Tibial nerve (tissue), 4 donors: ENCODE data around the gene GARS1. TPM values are rescaled to one million over a fixed set of nuclear protein-coding genes. Genes with fewer than 3 reads are reported as not detected.

ENCODE experiments used
- DNase-seq, 2 donors: peaks; one replicate each; pipeline ENCODE4 v3.0.0-alpha.2; 2019; ENCODE audit warnings: low spot score in 2 of 2
- H3K27ac ChIP-seq, 4 donors: fragments of 200-600 bp; sonication (generic) in 3 of 4; one replicate each; pipeline ENCODE4 v1.5.1; 2017 to 2019; ENCODE audit warnings: mild to moderate bottlenecking in 1 of 4
- H3K27me3 ChIP-seq, 2 donors: fragments of 200-600 bp; sonication (generic) in 1 of 2; one replicate each; pipeline versions ENCODE4 v1.5.1 to v1.6.0; 2017 to 2019
- H3K36me3 ChIP-seq, 3 donors: fragments of 200-600 bp; sonication (generic); one replicate each; pipeline ENCODE4 v1.5.1; 2018 to 2019
- H3K4me1 ChIP-seq, 4 donors: fragments of 200-600 bp; sonication (generic) in 3 of 4; one replicate each; pipeline ENCODE4 v1.5.1; 2017 to 2019
- H3K4me3 ChIP-seq, 4 donors: fragments of 200-600 bp; sonication (generic) in 3 of 4; one replicate each; pipeline ENCODE4 v1.5.1; 2017 to 2019; ENCODE audit warnings: mild to moderate bottlenecking in 1 of 4, moderate library complexity in 1 of 4
- H3K9me3 ChIP-seq, 4 donors: fragments of 200-600 bp; sonication (generic) in 3 of 4; one replicate each; pipeline ENCODE4 v1.5.1; 2017 to 2019
- CTCF ChIP-seq, 5 experiments: fragments of 200-600 bp in 3 of 5; fragments of 450-650 bp in 2 of 5; sonication (generic) in 3 of 5; IDR thresholded peaks; one replicate each; pipeline ENCODE4 v1.5.1; 2016 to 2019; ENCODE audit warnings: antibody characterized with exemption in 5 of 5, mild to moderate bottlenecking in 3 of 5, moderate library complexity in 2 of 5
- EP300 ChIP-seq, 2 donors: sonication (generic); formaldehyde crosslinking; IDR thresholded peaks; one replicate each; pipeline ENCODE4 v1.6.1; 2017; ENCODE audit warnings: antibody characterized with exemption in 2 of 2, mild to moderate bottlenecking in 1 of 2
- POLR2A ChIP-seq, 2 donors: fragments of 450-650 bp; IDR thresholded peaks; one replicate each; pipeline ENCODE4 v1.6.1; 2017; ENCODE audit warnings: antibody characterized with exemption in 2 of 2, mild to moderate bottlenecking in 2 of 2, moderate library complexity in 2 of 2
- WGBS, 2 donors: methylation state at CpG; one replicate each; pipeline ENCODE4 v1.1.5; 2018; 5-methylcytosine and 5-hydroxymethylcytosine counted together
- total RNA-seq, 4 donors: library from RNA; depleted of rRNA; stranded (reverse); fragments of >200 nt; gene quantifications; one replicate each; pipeline ENCODE4 v1.1.0, GENCODE V29; 2016

The GARS1 gene
- total RNA-seq, 4 donors from 2014 or later = 36.9 to 61.1 (median 55.9) TPM

GRCh38 chr7:30552330-30552729, 42.3 kb upstream of the GARS1 start:
- no peak for TF ChIP-seq POLR2A (IDR thresholded peaks at IDR 0.05)
- no peak for TF ChIP-seq CTCF (IDR thresholded peaks at IDR 0.05)
- TF ChIP-seq EP300 (IDR thresholded peaks at IDR 0.05) = no peak
- no peaks in the 10 kb centered on the region for H3K9me3 ChIP-seq
- 28 to 33% methylated on average over 1 of the region's 1 CpG for WGBS, 2 donors

GRCh38 chr7:30553141-30553540, 41.5 kb upstream of the GARS1 start:
- no peak overlapping the region for H3K27ac ChIP-seq
- H3K4me3 ChIP-seq = no peak overlapping the region
- H3K4me1 ChIP-seq = peaks cover 0 to 32% (median 7%) of the 10 kb centered on the region in 4 donors
- no peaks in the 10 kb centered on the region for H3K9me3 ChIP-seq
- no peak for DNase-seq
- no peaks in the 10 kb centered on the region for H3K27me3 ChIP-seq
- TF ChIP-seq EP300 (IDR thresholded peaks at IDR 0.05) (no peak), CTCF (IDR thresholded peaks at IDR 0.05) (no peak), POLR2A (IDR thresholded peaks at IDR 0.05) (no peak)
- H3K36me3 ChIP-seq = peaks cover 0 to 34% (median 0%) of the 10 kb centered on the region in 3 donors

More at GRCh38 chr7:30552330-30552729, 42.3 kb upstream of the GARS1 start:
- Histone ChIP-seq H3K4me1 (peaks cover 0 to 32% (median 7%) of the 10 kb centered on the region in 4 donors), H3K27ac (no peak overlapping the region), H3K27me3 (no peaks in the 10 kb centered on the region), H3K4me3 (no peak overlapping the region), H3K36me3 (peaks cover 0 to 27% (median 0%) of the 10 kb centered on the region in 3 donors)
- no peak for DNase-seq

GRCh38 chr7:30553546-30553945, 41.1 kb upstream of the GARS1 start:
- TF ChIP-seq POLR2A (IDR thresholded peaks at IDR 0.05) (no peak), EP300 (IDR thresholded peaks at IDR 0.05) (no peak), CTCF (IDR thresholded peaks at IDR 0.05) (no peak)
- Histone ChIP-seq H3K9me3 (no peaks in the 10 kb centered on the region), H3K27ac (no peak overlapping the region), H3K4me3 (no peak overlapping the region), H3K27me3 (no peaks in the 10 kb centered on the region), H3K36me3 (peaks cover 0 to 36% (median 0%) of the 10 kb centered on the region in 3 donors), H3K4me1 (peaks cover 0 to 31% (median 7%) of the 10 kb centered on the region in 4 donors)
- 78 to 91% methylated on average over 3 of the region's 3 CpGs for WGBS, 2 donors
- no peak for DNase-seq

GRCh38 chr7:30555525-30555924, 39.2 kb upstream of the GARS1 start:
- no peak overlapping the region for H3K4me3 ChIP-seq
- H3K36me3 ChIP-seq = peaks cover 0 to 40% (median 0%) of the 10 kb centered on the region in 3 donors
- no peak overlapping the region for H3K27ac ChIP-seq
- peaks cover 0 to 18% (median 0%) of the 10 kb centered on the region in 4 donors for H3K4me1 ChIP-seq
- TF ChIP-seq CTCF (IDR thresholded peaks at IDR 0.05) (no peak), POLR2A (IDR thresholded peaks at IDR 0.05) (no peak), EP300 (IDR thresholded peaks at IDR 0.05) (no peak)
- no peaks in the 10 kb centered on the region for H3K27me3 ChIP-seq
- H3K9me3 ChIP-seq = no peaks in the 10 kb centered on the region
- 85 to 97% methylated on average over 2 of the region's 2 CpGs for WGBS, 2 donors
- no peak for DNase-seq

- Histone ChIP-seq H3K27me3 (no peaks in the 10 kb centered on the region), H3K9me3 (no peaks in the 10 kb centered on the region), H3K4me3 (no peak overlapping the region), H3K4me1 (peaks cover 0 to 22% (median 10%) of the 10 kb centered on the region in 4 donors), H3K27ac (no peak overlapping the region), H3K36me3 (peaks cover 0 to 40% (median 0%) of the 10 kb centered on the region in 3 donors)
- WGBS, 2 donors = 68 to 83% methylated on average over 6 of the region's 6 CpGs
- DNase-seq = no peak
- TF ChIP-seq EP300 (IDR thresholded peaks at IDR 0.05) = no peak
- no peak for TF ChIP-seq POLR2A (IDR thresholded peaks at IDR 0.05)
- TF ChIP-seq CTCF (IDR thresholded peaks at IDR 0.05) = no peak
Observed at GRCh38 chr7:30556840-30557239, 37.8 kb upstream of the GARS1 start.
